CD8-positive, alpha-beta memory T cell (primary cell): ENCODE measurements around the gene SLIT1. TPM values are rescaled to one million over a fixed set of nuclear protein-coding genes. Genes with fewer than 3 reads are reported as not detected.

ENCODE experiments used
- CTCF ChIA-PET: fragments of 350-600 bp; sonication (Branson Sonifier 250); formaldehyde crosslinking; loops from one replicate; lab custom pipeline; 2021; ENCODE audit warnings: antibody characterized with exemption; lab: Charles Lee
- POLR2A ChIA-PET: fragments of 350-600 bp; sonication (Branson Sonifier 250); formaldehyde crosslinking; loops from one replicate; lab custom pipeline; 2021; ENCODE audit warnings: antibody characterized with exemption; lab: Charles Lee
- DNase-seq, 5 donors: peaks; one replicate each; pipeline versions ENCODE4 v3.0.0 to v3.0.0-alpha.2; 2020 to 2022; ENCODE audit warnings: mixed read lengths in 1 of 5
- H3K27ac ChIP-seq: one replicate; pipeline ENCODE4 v1.7.0; 2013; ENCODE audit warnings: low read depth, mild to moderate bottlenecking, low read length, moderate library complexity
- H3K27me3 ChIP-seq: 2 replicates; pipeline ENCODE4 v1.7.0; 2013; ENCODE audit warnings: low read length, mild to moderate bottlenecking; ENCODE audit not compliant: insufficient read depth, poor library complexity, severe bottlenecking
- H3K36me3 ChIP-seq: 2 replicates; pipeline ENCODE4 v1.7.0; 2013; ENCODE audit warnings: mild to moderate bottlenecking, low read length, moderate library complexity; ENCODE audit not compliant: insufficient read depth
- H3K4me1 ChIP-seq: 2 replicates; pipeline ENCODE4 v1.7.0; 2013; ENCODE audit warnings: mild to moderate bottlenecking, low read length, moderate library complexity; ENCODE audit not compliant: insufficient read depth
- H3K4me3 ChIP-seq: 2 replicates; pipeline ENCODE4 v1.7.0; 2013; ENCODE audit warnings: mild to moderate bottlenecking, low read length
- H3K9me3 ChIP-seq: 2 replicates; pipeline ENCODE4 v1.7.0; 2013; ENCODE audit warnings: mild to moderate bottlenecking, low read length
- H3K27ac Mint-ChIP-seq, 8 donors: one replicate each; pipeline ENCODE4 v1.8.0; 2020 to 2021; ENCODE audit warnings: mixed read lengths in 8 of 8, mild to moderate bottlenecking in 6 of 8, inconsistent platforms in 3 of 8, moderate library complexity in 3 of 8
- H3K27me3 Mint-ChIP-seq, 2 donors: one replicate each; pipeline ENCODE4 v1.8.0; 2020 to 2021; ENCODE audit warnings: mixed read lengths in 2 of 2, mild to moderate bottlenecking in 1 of 2, moderate library complexity in 1 of 2
- H3K36me3 Mint-ChIP-seq, 3 donors: one replicate each; pipeline ENCODE4 v1.8.0; 2020 to 2021; ENCODE audit warnings: mixed read lengths in 3 of 3, inconsistent platforms in 1 of 3, mild to moderate bottlenecking in 1 of 3
- H3K4me1 Mint-ChIP-seq, 3 donors: one replicate each; pipeline ENCODE4 v1.8.0; 2020 to 2021; ENCODE audit warnings: mixed read lengths in 3 of 3, inconsistent platforms in 1 of 3, mild to moderate bottlenecking in 1 of 3
- H3K4me3 Mint-ChIP-seq, 7 donors: one replicate each; pipeline ENCODE4 v1.8.0; 2020 to 2021; ENCODE audit warnings: mixed read lengths in 7 of 7, mild to moderate bottlenecking in 6 of 7, moderate library complexity in 4 of 7, inconsistent platforms in 2 of 7
- H3K9me3 Mint-ChIP-seq, 5 donors: one replicate each; pipeline ENCODE4 v1.8.0; 2020 to 2022; ENCODE audit warnings: mixed read lengths in 5 of 5, mild to moderate bottlenecking in 3 of 5, moderate library complexity in 2 of 5, inconsistent platforms in 1 of 5
- polyA plus RNA-seq: library from polyadenylated mRNA; unstranded; fragments of 300-500 nt; fragmentation: Illumina TruSeq; gene quantifications from one replicate; pipeline ENCODE4 v1.2.3, GENCODE V29; 2021
- total RNA-seq, 2 experiments: library from RNA; stranded (reverse); gene quantifications; one replicate each; pipeline ENCODE4 v1.2.3, GENCODE V29; 2021

Gene SLIT1
- total and polyA plus RNA-seq, 3 experiments from 2014 or later = 0.06 to 0.20 TPM; not detected in 1

DNA sequence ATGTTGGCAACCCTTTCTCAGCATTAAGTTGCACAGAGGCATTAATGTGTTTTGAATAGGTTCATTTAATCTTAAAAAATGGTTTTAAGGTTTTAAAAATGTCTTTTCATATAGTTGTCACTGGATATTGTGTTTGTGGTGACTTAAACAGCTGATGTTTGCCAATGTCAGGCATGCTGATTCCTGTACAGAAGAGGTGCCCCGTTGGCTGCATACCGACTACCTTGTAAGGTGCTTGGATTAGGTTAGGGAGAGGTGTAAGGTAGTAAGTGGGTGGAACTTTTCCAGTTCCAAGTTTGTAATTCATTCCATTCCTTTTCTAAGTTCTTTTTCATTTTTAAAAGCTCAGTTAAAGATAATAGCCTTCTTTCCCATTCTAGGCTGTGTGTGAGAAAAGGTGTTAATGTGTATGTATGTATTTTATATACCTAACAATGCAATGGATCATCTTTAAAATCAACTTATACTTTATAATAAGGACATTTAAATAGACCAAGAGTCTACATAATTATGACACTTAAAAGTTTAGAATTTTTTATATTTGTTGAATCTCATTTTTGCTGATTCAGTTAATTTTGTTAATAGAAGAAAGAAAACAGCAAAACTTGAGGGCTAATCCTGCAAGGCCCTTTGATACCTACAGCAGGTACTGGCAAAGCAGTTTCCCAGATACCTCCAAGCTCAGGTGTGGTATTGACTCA lies 198.5 kb downstream of the SLIT1 start:
- Histone ChIP-seq H3K36me3 (peaks cover 2% of the 10 kb centered on the region), H3K9me3 (no peaks in the 10 kb centered on the region), H3K27me3 (no peaks in the 10 kb centered on the region), H3K4me1 (no peaks in the 10 kb centered on the region), H3K4me3 (no peak overlapping the region), H3K27ac (no peak overlapping the region)
- ChIA-PET POLR2A (no interaction called here), CTCF (no interaction called here)
- Mint-ChIP-seq H3K27me3 (no peaks in the 10 kb centered on the region), H3K4me3 (no peak overlapping the region), H3K4me1 (peaks cover 2 to 6% (median 6%) of the 10 kb centered on the region in 3 donors), H3K36me3 (peaks cover 0 to 11% (median 4%) of the 10 kb centered on the region in 3 donors), H3K9me3 (no peaks in the 10 kb centered on the region), H3K27ac (no peak overlapping the region)
- no peak for DNase-seq

DNA sequence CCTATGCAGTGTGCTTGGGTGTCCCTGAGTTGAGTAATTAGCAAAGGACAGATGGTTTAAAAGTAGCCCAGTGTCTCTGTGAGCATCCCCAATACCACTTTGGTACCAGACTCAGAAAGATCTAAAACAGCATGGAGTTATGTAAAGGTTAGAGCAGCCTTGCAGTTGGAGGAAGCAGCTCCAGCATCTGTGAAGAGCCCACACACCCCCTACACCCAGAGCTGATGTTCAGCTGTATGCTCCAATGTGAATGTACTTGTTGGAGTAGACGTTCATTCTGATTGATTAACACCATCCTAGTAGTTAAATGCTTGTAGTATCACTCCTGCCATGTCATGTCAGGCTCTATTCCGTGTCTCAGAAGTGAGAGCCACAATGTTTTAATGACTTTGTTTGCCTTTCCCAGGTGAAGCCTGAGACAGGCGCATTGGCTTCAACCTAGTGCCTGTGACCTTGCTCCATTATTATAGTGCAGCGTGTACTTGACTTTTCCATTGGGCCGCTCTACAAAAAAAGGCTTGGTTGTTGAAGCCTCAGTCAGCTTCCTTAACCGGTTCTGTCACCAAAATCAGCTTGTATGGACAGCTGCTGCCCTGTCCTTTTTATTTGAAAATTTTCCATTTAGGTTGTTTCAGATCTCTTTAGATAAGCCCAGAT lies 199.4 kb downstream of the SLIT1 start:
- H3K27ac Mint-ChIP-seq = no peak overlapping the region
- H3K4me1 Mint-ChIP-seq = peaks cover 2 to 6% (median 6%) of the 10 kb centered on the region in 3 donors
- peaks cover 6 to 18% (median 8%) of the 10 kb centered on the region in 3 donors for H3K36me3 Mint-ChIP-seq

GRCh38 chr10:96984541-96985131 lies 201.1 kb downstream of the SLIT1 start:
- Mint-ChIP-seq H3K36me3 (peaks cover 13 to 27% (median 13%) of the 10 kb centered on the region in 3 donors), H3K4me1 (peaks cover 2 to 6% (median 3%) of the 10 kb centered on the region in 3 donors), H3K27ac (peak overlapping the region in 3 of 8 donors; percentile 9 to 64 (median 47)), H3K9me3 (no peaks in the 10 kb centered on the region), H3K4me3 (peak overlapping the region in 1 of 7 donors; percentile 30), H3K27me3 (no peaks in the 10 kb centered on the region)
- Histone ChIP-seq H3K36me3 (peaks cover 16% of the 10 kb centered on the region), H3K9me3 (no peaks in the 10 kb centered on the region), H3K4me1 (no peaks in the 10 kb centered on the region), H3K4me3 (no peak overlapping the region), H3K27ac (no peak overlapping the region), H3K27me3 (no peaks in the 10 kb centered on the region)
- CTCF ChIA-PET = no interaction called here
- no peak for DNase-seq
- POLR2A ChIA-PET = no interaction called here

More for the DNA sequence above, 199.4 kb downstream of the SLIT1 start:
- no peak for DNase-seq
- Histone ChIP-seq H3K27me3 (no peaks in the 10 kb centered on the region), H3K4me3 (no peak overlapping the region), H3K9me3 (no peaks in the 10 kb centered on the region), H3K27ac (no peak overlapping the region), H3K36me3 (peaks cover 11% of the 10 kb centered on the region), H3K4me1 (no peaks in the 10 kb centered on the region)
- POLR2A ChIA-PET = no interaction called here
- CTCF ChIA-PET = no interaction called here
- Mint-ChIP-seq H3K27me3 (no peaks in the 10 kb centered on the region), H3K4me3 (no peak overlapping the region), H3K9me3 (no peaks in the 10 kb centered on the region)

DNA sequence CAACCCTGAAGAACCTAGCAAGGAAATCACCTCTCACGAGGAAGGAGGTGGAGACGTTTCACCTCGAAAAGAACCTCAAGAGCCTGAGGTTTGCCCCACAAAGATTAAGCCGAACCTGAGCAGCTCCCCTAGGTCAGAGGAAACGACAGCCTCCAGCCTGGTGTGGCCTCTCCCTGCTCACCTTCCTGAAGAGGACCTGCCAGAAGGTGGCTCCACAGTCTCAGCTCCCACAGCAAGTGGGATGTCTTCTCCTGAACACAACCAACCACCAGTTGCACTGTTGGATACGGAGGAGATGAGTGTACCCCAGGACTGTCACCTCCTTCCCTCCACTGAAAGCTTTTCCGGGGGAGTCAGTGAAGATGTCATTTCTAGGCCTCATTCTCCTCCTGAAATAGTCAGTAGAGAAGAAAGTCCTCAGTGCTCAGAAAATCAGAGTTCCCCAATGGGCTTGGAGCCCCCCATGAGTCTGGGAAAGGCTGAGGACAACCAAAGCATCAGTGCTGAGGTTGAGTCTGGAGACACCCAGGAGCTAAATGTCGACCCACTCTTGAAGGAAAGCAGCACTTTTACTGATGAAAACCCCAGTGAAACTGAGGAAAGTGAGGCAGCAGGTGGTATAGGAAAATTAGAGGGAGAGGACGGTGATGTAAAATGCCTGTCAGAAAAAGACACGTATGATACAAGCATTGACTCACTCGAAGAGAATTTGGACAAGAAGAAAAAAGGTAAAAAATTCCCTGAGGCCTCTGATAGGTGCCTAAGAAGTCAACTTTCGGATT lies 203.4 kb downstream of the SLIT1 start:
- Histone ChIP-seq H3K9me3 (no peaks in the 10 kb centered on the region), H3K4me3 (no peak overlapping the region), H3K27me3 (no peaks in the 10 kb centered on the region), H3K27ac (no peak overlapping the region), H3K4me1 (no peaks in the 10 kb centered on the region), H3K36me3 (peaks cover 16% of the 10 kb centered on the region)
- H3K27ac Mint-ChIP-seq = no peak overlapping the region
- DNase-seq = no peak
- H3K4me1 Mint-ChIP-seq = peaks cover 2 to 6% (median 3%) of the 10 kb centered on the region in 3 donors
- no peaks in the 10 kb centered on the region for H3K9me3 Mint-ChIP-seq
- CTCF ChIA-PET = interaction anchor here (1.4 kb wide), 1 partner anchor 8 kb away, joined by 3 read pairs; no protein-coding TSS in a partner anchor
- peaks cover 11 to 33% (median 16%) of the 10 kb centered on the region in 3 donors for H3K36me3 Mint-ChIP-seq
- POLR2A ChIA-PET = no interaction called here
- H3K27me3 Mint-ChIP-seq = no peaks in the 10 kb centered on the region
- no peak overlapping the region for H3K4me3 Mint-ChIP-seq

- Histone ChIP-seq H3K36me3 (peaks cover 16% of the 10 kb centered on the region), H3K4me3 (no peak overlapping the region), H3K27me3 (no peaks in the 10 kb centered on the region), H3K9me3 (no peaks in the 10 kb centered on the region), H3K4me1 (no peaks in the 10 kb centered on the region), H3K27ac (no peak overlapping the region)
- Mint-ChIP-seq H3K27me3 (no peaks in the 10 kb centered on the region), H3K4me3 (no peak overlapping the region), H3K27ac (no peak overlapping the region), H3K9me3 (no peaks in the 10 kb centered on the region), H3K36me3 (peaks cover 14 to 35% (median 16%) of the 10 kb centered on the region in 3 donors), H3K4me1 (no peaks in the 10 kb centered on the region)
- ChIA-PET CTCF (no interaction called here), POLR2A (no interaction called here)
- DNase-seq = no peak
These were observed 207.1 kb downstream of the SLIT1 start for GRCh38 chr10:96978621-96979154.

GRCh38 chr10:96975136-96975535 lies 210.6 kb downstream of the SLIT1 start:
- no peak for DNase-seq
- Histone ChIP-seq H3K27ac (no peak overlapping the region), H3K27me3 (no peaks in the 10 kb centered on the region), H3K4me1 (no peaks in the 10 kb centered on the region), H3K4me3 (no peak overlapping the region), H3K36me3 (no peaks in the 10 kb centered on the region), H3K9me3 (no peaks in the 10 kb centered on the region)
- H3K4me3 Mint-ChIP-seq = no peak overlapping the region
- ChIA-PET CTCF (interaction anchor here (1.0 kb wide), 1 partner anchor 62 kb away, joined by 4 read pairs; no protein-coding TSS in a partner anchor), POLR2A (no interaction called here)
- peak overlapping the region in 1 of 8 donors; percentile 65 for H3K27ac Mint-ChIP-seq
- no peaks in the 10 kb centered on the region for H3K27me3 Mint-ChIP-seq
- H3K36me3 Mint-ChIP-seq = peaks cover 3 to 12% (median 5%) of the 10 kb centered on the region in 3 donors
- no peaks in the 10 kb centered on the region for H3K4me1 Mint-ChIP-seq
- no peaks in the 10 kb centered on the region for H3K9me3 Mint-ChIP-seq

DNA sequence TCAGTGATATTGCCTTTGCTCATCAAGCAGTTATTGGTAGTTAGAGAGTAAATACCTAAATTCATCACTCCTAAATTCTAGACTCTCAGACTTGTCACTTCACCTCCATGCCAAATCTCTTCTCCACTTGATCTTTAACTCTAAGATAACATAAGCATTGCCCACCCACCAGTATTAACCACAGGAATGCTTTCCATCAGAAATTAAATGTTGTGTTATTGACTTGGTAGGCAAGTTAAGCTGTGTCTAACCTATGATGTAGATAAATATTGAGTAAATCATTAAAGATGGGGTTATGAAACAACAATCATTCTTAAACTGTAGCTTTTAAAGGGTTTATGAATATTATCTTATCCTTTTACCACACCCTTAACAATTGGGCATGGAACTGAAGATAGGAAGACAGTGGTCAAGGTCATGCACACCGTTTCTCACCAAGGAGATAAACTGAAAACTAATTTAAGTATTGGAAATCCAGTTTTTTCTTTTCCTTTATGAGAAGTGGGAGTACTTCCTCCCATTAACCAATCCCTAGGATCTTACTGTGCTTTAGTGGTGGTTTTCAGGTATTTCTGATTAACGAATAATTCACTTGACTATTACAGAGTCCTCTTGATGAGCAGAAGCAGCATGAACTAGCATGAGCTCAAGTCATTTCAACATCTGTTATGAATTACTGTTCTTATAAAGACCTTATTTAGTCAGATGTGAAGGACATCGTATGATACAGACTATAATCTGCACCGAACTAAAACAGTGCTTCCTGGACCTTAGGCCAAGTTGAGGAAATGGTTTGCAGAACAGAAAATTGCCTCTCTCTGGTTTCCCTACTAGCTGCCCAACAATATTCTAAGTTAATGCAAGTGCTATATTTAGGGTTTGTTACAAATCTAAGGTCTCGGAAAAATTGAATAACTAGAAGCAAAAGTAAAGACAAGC lies 211.7 kb downstream of the SLIT1 start:
- no peaks in the 10 kb centered on the region for H3K27me3 Mint-ChIP-seq
- no peak overlapping the region for H3K4me3 Mint-ChIP-seq
- POLR2A ChIA-PET = no interaction called here

More for the DNA sequence above, 211.7 kb downstream of the SLIT1 start:
- Mint-ChIP-seq H3K9me3 (no peaks in the 10 kb centered on the region), H3K36me3 (peaks cover 3 to 10% (median 7%) of the 10 kb centered on the region in 3 donors), H3K4me1 (peaks cover 0 to 2% (median 0%) of the 10 kb centered on the region in 3 donors), H3K27ac (no peak overlapping the region)
- Histone ChIP-seq H3K36me3 (no peaks in the 10 kb centered on the region), H3K4me3 (no peak overlapping the region), H3K4me1 (no peaks in the 10 kb centered on the region), H3K27me3 (no peaks in the 10 kb centered on the region), H3K27ac (no peak overlapping the region), H3K9me3 (no peaks in the 10 kb centered on the region)
- CTCF ChIA-PET = interaction anchor here (1.0 to 1.2 kb wide), 3 partner anchors 8 to 63 kb away, joined by 3 to 4 read pairs (median 3); no protein-coding TSS in a partner anchor
- DNase-seq = no peak
